ENCODE results near the gene NKG7.

DNA sequence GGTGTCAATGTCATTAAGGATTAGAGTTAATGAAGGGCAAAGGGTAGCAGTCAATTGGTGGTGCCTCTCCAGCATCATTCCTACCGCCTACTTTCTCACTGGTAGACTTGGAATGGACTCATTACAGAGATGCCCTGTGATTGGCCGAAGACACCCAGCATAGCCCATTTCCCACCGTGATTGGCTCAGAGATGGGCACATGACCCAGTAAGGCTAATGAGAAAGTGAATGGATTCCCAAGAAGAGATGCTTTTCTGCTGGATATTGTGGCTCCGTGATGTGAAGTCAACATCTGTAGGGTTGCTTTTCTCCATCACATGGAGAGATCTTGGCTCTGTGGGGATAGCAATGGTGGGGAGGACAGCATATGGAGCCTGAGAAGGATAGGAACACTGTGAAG lies 42.1 kb downstream of the NKG7 start:
- TF ChIP-seq POLR2AphosphoS5 (IDR thresholded peaks at IDR 0.05; ENCODE audit: borderline replicate concordance, low read depth, low read length) (no peak), EZH2 (IDR thresholded peaks at IDR 0.05) (no peak)

Measured in SK-N-MC (cell line).